Thoracic aorta (tissue), 2 donors: ENCODE measurements around the gene JUN. TPM values are rescaled to one million over a fixed set of nuclear protein-coding genes. Genes with fewer than 3 reads are reported as not detected.

Experiments used
- ATAC-seq: fragments of 150-250 bp; one replicate; pipeline ENCODE4 v1.8.0; 2017; ENCODE audit warnings: low read depth; ENCODE audit not compliant: insufficient number of reproducible peaks, low FRiP score
- DNase-seq: peaks from one replicate; pipeline ENCODE4 v3.0.0-alpha.2; 2020; ENCODE audit warnings: low spot score
- H3K27ac ChIP-seq, 2 donors: fragments of 200-600 bp; sonication (generic); 1 replicate in 1 of 2; 2 replicates in 1 of 2; pipeline ENCODE4 v1.5.1; 2016; ENCODE audit warnings: mild to moderate bottlenecking in 2 of 2, moderate library complexity in 2 of 2
- H3K27me3 ChIP-seq: fragments of 200-600 bp; sonication (generic); replicated peaks from 2 replicates; pipeline ENCODE4 v1.6.0; 2016; ENCODE audit warnings: mild to moderate bottlenecking; ENCODE audit not compliant: insufficient read depth
- H3K36me3 ChIP-seq: fragments of 200-600 bp; sonication (generic); one replicate; pipeline ENCODE4 v1.5.1; 2016
- H3K4me1 ChIP-seq, 2 donors: fragments of 200-600 bp; sonication (generic); 1 replicate in 1 of 2; 2 replicates in 1 of 2; pipeline versions ENCODE4 v1.5.1 to v1.6.0; 2016; ENCODE audit warnings: low read depth in 2 of 2, mild to moderate bottlenecking in 1 of 2; ENCODE audit not compliant: control insufficient read depth in 1 of 2
- H3K4me3 ChIP-seq: fragments of 200-600 bp; sonication (generic); 2 replicates; pipeline ENCODE4 v1.5.1; 2016; ENCODE audit warnings: mild to moderate bottlenecking
- H3K9me3 ChIP-seq: fragments of 200-600 bp; sonication (generic); 2 replicates; pipeline ENCODE4 v1.5.1; 2016
- CTCF ChIP-seq: fragments of 200-600 bp; sonication (generic); IDR thresholded peaks from one replicate; pipeline ENCODE4 v1.5.1; 2019; ENCODE audit warnings: antibody characterized with exemption
- total RNA-seq, 2 donors: library from RNA; depleted of rRNA; stranded (reverse); fragments of >200 nt; gene quantifications; one replicate each; pipeline versions ENCODE4 v1.1.0 to v1.2.3, GENCODE V29; 2016

Gene JUN
- total RNA-seq, 2 donors from 2014 or later: 132 to 396 TPM

DNA sequence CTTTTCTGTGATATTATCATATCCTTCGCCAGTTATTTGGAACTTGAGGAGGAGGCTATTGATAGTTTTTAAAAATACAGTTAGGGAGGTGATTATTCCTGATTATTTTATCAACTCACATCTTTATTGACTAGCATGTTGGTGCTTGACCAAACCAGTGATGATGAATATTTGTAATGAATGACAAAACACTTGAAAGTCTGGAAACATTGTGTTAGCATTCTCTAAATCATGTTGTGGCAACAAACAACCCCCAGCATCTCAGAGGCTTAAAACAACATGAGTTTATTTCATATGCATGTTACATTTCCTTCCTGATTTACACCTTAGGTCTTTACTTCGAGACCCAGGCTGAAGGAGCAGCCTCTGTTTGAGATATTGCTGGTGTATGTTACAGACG is 10.7 kb upstream of the JUN start:
- ATAC-seq (no peak), DNase-seq (no peak)
- TF ChIP-seq CTCF: no peak
- Histone ChIP-seq H3K4me3 (no peak overlapping the region), H3K27me3 (no peaks in the 10 kb centered on the region), H3K9me3 (no peaks in the 10 kb centered on the region), H3K36me3 (no peaks in the 10 kb centered on the region), H3K4me1 (no peaks in the 10 kb centered on the region), H3K27ac (no peak overlapping the region)

DNA sequence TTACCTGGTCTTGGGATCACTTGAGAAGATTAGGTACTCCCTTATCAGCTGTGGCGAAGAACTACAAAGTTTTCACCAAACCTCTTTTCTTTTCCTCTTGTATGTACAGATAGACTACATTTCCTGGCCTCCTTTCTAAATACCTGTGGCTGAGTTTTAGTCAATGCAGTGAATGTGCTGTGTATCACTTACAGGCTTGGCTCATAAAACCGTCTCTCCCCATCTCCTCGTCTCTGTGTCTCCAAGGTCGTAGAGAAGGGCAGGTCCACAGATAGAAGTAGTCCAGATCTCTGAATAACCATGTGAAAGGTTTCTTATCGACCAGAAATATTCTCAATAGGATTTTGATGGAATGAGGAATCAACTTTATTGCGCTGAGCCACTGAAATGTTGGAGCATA is 9.0 kb upstream of the JUN start:
- Histone ChIP-seq H3K27me3 (no peaks in the 10 kb centered on the region), H3K27ac (no peak overlapping the region), H3K36me3 (no peaks in the 10 kb centered on the region), H3K4me1 (no peaks in the 10 kb centered on the region), H3K9me3 (no peaks in the 10 kb centered on the region), H3K4me3 (no peak overlapping the region)
- TF ChIP-seq CTCF: no peak
- DNase-seq: no peak
- ATAC-seq: no peak

DNA sequence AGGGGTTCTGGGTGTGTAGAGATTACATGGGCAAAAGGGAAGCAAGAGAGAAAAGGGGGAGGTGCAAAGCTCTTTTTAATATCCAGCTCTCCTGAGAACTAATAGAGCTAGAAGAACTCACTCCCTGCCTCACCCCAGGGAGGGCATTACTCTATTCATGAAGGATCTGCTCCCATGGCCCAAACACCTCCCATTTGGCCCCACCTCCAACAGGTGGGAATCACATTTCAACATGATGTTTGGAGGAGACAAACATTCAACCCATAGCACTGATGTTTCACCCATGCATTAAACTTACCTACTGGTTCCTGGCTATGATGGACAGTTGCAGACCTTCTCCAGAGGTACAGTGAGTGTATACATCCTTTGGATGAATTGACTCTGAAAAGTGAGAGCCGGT is 7.3 kb upstream of the JUN start:
- H3K4me3 ChIP-seq: no peak overlapping the region
- TF ChIP-seq CTCF: no peak
- no peak for ATAC-seq
- H3K36me3 ChIP-seq: no peaks in the 10 kb centered on the region
- H3K27me3 ChIP-seq: no peaks in the 10 kb centered on the region
- H3K27ac ChIP-seq: no peak overlapping the region
- H3K9me3 ChIP-seq: no peaks in the 10 kb centered on the region
- peaks cover 0 to 1% of the 10 kb centered on the region in 2 donors for H3K4me1 ChIP-seq
- no peak for DNase-seq

GRCh38 chr1:58789996-58790660 is 6.3 kb upstream of the JUN start:
- H3K27ac ChIP-seq: no peak overlapping the region
- DNase-seq (no peak), ATAC-seq (no peak)
- H3K36me3 ChIP-seq: no peaks in the 10 kb centered on the region
- TF ChIP-seq CTCF: no peak
- H3K4me1 ChIP-seq: peaks cover 0 to 9% of the 10 kb centered on the region in 2 donors
- no peaks in the 10 kb centered on the region for H3K9me3 ChIP-seq
- no peak overlapping the region for H3K4me3 ChIP-seq
- H3K27me3 ChIP-seq: no peaks in the 10 kb centered on the region

DNA sequence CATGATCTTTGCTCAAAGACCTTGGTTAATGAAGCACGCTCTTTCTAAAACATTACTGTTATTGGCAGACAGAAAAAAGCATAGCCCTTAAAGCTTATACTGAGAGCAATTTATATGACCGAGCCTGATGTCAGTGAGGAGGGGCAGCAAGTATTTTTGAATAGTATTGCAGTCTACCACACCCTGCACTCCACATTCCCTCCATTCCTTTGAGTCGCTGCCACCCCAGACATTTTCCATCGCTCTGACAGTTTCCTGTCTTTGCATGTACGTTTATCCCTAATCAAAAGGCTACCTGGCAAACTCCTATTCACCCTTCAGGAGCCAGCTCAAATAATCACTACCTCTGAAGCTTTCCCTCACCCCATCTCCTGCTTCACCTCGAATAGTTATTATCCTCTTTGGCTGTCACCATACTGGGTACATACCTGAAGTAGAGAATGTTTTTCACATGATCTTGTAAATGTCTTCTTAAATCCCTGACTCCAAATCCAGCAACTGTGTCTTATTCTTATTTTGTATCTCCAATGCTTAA is 5.5 kb upstream of the JUN start:
- ATAC-seq (no peak), DNase-seq (no peak)
- H3K27me3 ChIP-seq: no peaks in the 10 kb centered on the region
- H3K36me3 ChIP-seq: no peaks in the 10 kb centered on the region
- no peak for TF ChIP-seq CTCF
- no peaks in the 10 kb centered on the region for H3K9me3 ChIP-seq
- H3K4me1 ChIP-seq: peaks cover 0 to 9% of the 10 kb centered on the region in 2 donors
- no peak overlapping the region for H3K4me3 ChIP-seq
- H3K27ac ChIP-seq: no peak overlapping the region
